Fibroblast of skin of scalp (primary cell): ENCODE data around the gene NMBR.
A peak's percentile ranks its signal among the peaks of the same experiment; 100 is the strongest.
"Not testable (repeated sequence)": the region's sequence is repeated elsewhere in the genome, so short reads cannot be mapped to it uniquely, and the experiment has no call there.

Experiments
- DNase-seq: peaks from one replicate; pipeline ENCODE4 v3.0.0-alpha.2; 2013

NMBR gene

GRCh38 chr6:142154336-142154735, 7.4 kb upstream of the NMBR start:
- no peak for DNase-seq

- no peak for DNase-seq
These were observed 6.3 kb upstream of the NMBR start for GRCh38 chr6:142153196-142153595.

- DNase-seq: peak; percentile 80
These were observed 5.8 kb upstream of the NMBR start for GRCh38 chr6:142152746-142153145.

GRCh38 chr6:142141531-142141930, 5.4 kb downstream of the NMBR start:
- not testable (repeated sequence) for DNase-seq

- no peak for DNase-seq
These were observed 8.0 kb downstream of the NMBR start for GRCh38 chr6:142138876-142139275.

- DNase-seq: no peak
These were observed 14.3 kb downstream of the NMBR start, which contains the start of gene GJE1 for GRCh38 chr6:142132625-142133024. Gene GJE1, plus strand, starts transcription at chr6:142132925. Its CDS starts 234 bp downstream, at chr6:142133159.

- DNase-seq: no peak
These were observed 16.1 kb downstream of the NMBR start for GRCh38 chr6:142130814-142131213.

- DNase-seq: no peak
These were observed 25.6 kb downstream of the NMBR start for GRCh38 chr6:142121342-142121741.

GRCh38 chr6:142118925-142119324, 28.0 kb downstream of the NMBR start:
- DNase-seq: no peak

GRCh38 chr6:142118328-142118727, 28.6 kb downstream of the NMBR start:
- no peak for DNase-seq

- no peak for DNase-seq
These were observed 29.6 kb downstream of the NMBR start for GRCh38 chr6:142117366-142117765.

- peak; percentile 76 for DNase-seq
These were observed 34.4 kb downstream of the NMBR start for GRCh38 chr6:142112451-142113061.

GRCh38 chr6:142110820-142111219, 36.1 kb downstream of the NMBR start:
- not testable (repeated sequence) for DNase-seq

- DNase-seq: not testable (repeated sequence)
These were observed 42.1 kb downstream of the NMBR start for GRCh38 chr6:142104820-142105219.

- DNase-seq: peak; percentile 30
These were observed 58.1 kb downstream of the NMBR start for GRCh38 chr6:142088858-142089216.

- DNase-seq: no peak
These were observed 58.7 kb downstream of the NMBR start for GRCh38 chr6:142087950-142088857.

- DNase-seq: no peak
These were observed 67.8 kb downstream of the NMBR start for GRCh38 chr6:142079130-142079529.

GRCh38 chr6:142075516-142076101, 71.3 kb downstream of the NMBR start:
- no peak for DNase-seq

GRCh38 chr6:142074516-142074915, 72.4 kb downstream of the NMBR start:
- no peak for DNase-seq

- no peak for DNase-seq
These were observed 74.9 kb downstream of the NMBR start for GRCh38 chr6:142071981-142072380.

GRCh38 chr6:142068416-142068815, 78.5 kb downstream of the NMBR start:
- no peak for DNase-seq

- DNase-seq: not testable (repeated sequence)
These were observed 84.1 kb downstream of the NMBR start for GRCh38 chr6:142062861-142063260.

GRCh38 chr6:142058551-142059290, 88.2 kb downstream of the NMBR start:
- no peak for DNase-seq
